Stimulated activated CD8-positive, alpha-beta memory T cell treated with anti-CD3 and anti-CD28 coated beads, Interleukin-15, amount 100 ng/mL, for 1 hour (primary cell): ENCODE measurements around the gene RHOT1.

Experiments
- DNase-seq: peaks from one replicate; pipeline ENCODE4 v3.0.0-alpha.2; 2020; ENCODE audit warnings: low read depth

RHOT1 gene

DNA sequence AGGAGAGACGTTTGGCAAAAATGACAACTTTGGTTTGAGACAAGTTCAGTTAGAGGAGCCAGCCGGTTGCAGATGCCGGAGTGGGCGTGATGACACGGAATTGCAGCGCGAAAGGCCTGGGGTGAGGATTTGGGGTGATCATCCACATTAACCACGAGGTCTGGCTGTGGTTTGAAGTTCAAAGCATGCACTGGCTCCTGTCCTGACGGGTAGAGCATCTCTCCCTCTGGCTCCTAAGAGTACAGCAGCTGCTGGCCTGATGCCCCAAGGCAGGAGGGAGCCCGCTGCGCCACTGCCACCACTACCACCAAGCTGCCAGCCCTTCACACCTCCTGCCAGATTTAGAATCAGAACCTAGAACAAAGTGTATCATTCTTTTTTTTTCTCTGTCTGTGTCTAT, 127.1 kb downstream of the RHOT1 start:
- no peak for DNase-seq

- no peak for DNase-seq
Measured at GRCh38 chr17:32271844-32272243, 129.5 kb downstream of the RHOT1 start.

GRCh38 chr17:32274101-32274500, 131.8 kb downstream of the RHOT1 start:
- DNase-seq, result no peak

DNA sequence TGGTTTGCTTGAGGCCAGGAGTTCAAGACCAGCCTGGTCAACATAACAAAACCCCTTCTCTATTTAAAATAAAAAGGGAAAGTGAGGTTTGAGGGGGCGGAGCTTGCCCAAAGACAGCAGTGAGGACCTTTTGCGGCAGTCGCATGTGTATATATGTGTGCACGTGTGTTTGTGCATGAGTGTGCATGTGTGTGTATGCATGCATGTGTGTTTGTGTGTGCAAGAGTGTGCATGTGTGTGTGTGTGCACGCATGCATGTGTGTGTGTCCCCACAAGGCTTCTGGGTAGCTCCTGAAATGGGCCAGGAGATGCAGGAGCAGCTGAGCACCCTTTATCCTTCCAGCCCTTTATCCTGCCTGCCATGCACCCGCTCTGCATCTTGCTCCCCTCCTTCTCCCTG, 132.3 kb downstream of the RHOT1 start:
- no peak for DNase-seq
